ENCODE measurements around the gene POLR2F. TPM values are rescaled to one million over a fixed set of nuclear protein-coding genes. Genes with fewer than 3 reads are reported as not detected.

Gene POLR2F
- total RNA-seq, 1 donor from 2014 or later = 57.9 TPM

- Histone ChIP-seq H3K27me3 (no peaks in the 10 kb centered on the region), H3K9me3 (no peaks in the 10 kb centered on the region), H3K4me3 (no peak overlapping the region), H3K36me3 (no peaks in the 10 kb centered on the region), H3K27ac (no peak overlapping the region), H3K4me1 (peaks cover 10% of the 10 kb centered on the region)
- intact Hi-C loops (cut with DNase I) = no loop called here
- DNase-seq (ENCODE audit: extremely low spot score in 2 of 2) = no peak
- TF ChIP-seq CTCF (IDR thresholded peaks at IDR 0.05) (no peak), POLR2A (IDR thresholded peaks at IDR 0.05) (no peak), POLR2AphosphoS5 (IDR thresholded peaks at IDR 0.05; ENCODE audit: insufficient read depth in 1 of 2, low read depth in 1 of 2) (no peak)
Observed at GRCh38 chr22:37991731-37992442, 38.4 kb downstream of the POLR2F start.

- peaks cover 15% of the 10 kb centered on the region for H3K4me1 ChIP-seq
- TF ChIP-seq POLR2AphosphoS5 (IDR thresholded peaks at IDR 0.05; ENCODE audit: insufficient read depth in 1 of 2, low read depth in 1 of 2) (no peak), CTCF (IDR thresholded peaks at IDR 0.05) (no peak), POLR2A (IDR thresholded peaks at IDR 0.05) (no peak)
- H3K9me3 ChIP-seq = no peaks in the 10 kb centered on the region
- no peaks in the 10 kb centered on the region for H3K27me3 ChIP-seq
- H3K27ac ChIP-seq = no peak overlapping the region
- no peak overlapping the region for H3K4me3 ChIP-seq
- no peak for DNase-seq (ENCODE audit: extremely low spot score in 2 of 2)
- intact Hi-C loops (cut with DNase I) = no loop called here
- no peaks in the 10 kb centered on the region for H3K36me3 ChIP-seq
Observed at GRCh38 chr22:37994049-37994448, 40.5 kb downstream of the POLR2F start.

GRCh38 chr22:37994982-37995381 is 41.5 kb downstream of the POLR2F start:
- Histone ChIP-seq H3K27me3 (no peaks in the 10 kb centered on the region), H3K9me3 (no peaks in the 10 kb centered on the region), H3K27ac (no peak overlapping the region), H3K4me3 (no peak overlapping the region), H3K36me3 (no peaks in the 10 kb centered on the region), H3K4me1 (peaks cover 24% of the 10 kb centered on the region)
- DNase-seq (ENCODE audit: extremely low spot score in 2 of 2) = no peak
- TF ChIP-seq CTCF (IDR thresholded peaks at IDR 0.05) (no peak), POLR2A (IDR thresholded peaks at IDR 0.05) (no peak)
- intact Hi-C loops (cut with DNase I) = no loop called here

GRCh38 chr22:37995460-37995859 is 42.0 kb downstream of the POLR2F start:
- Histone ChIP-seq H3K27me3 (no peaks in the 10 kb centered on the region), H3K4me1 (peaks cover 29% of the 10 kb centered on the region), H3K4me3 (no peak overlapping the region), H3K36me3 (no peaks in the 10 kb centered on the region), H3K9me3 (no peaks in the 10 kb centered on the region), H3K27ac (no peak overlapping the region)
- no peak for DNase-seq (ENCODE audit: extremely low spot score in 2 of 2)
- intact Hi-C loops (cut with DNase I) = no loop called here
- TF ChIP-seq CTCF (IDR thresholded peaks at IDR 0.05) (no peak), POLR2AphosphoS5 (IDR thresholded peaks at IDR 0.05; ENCODE audit: insufficient read depth in 1 of 2, low read depth in 1 of 2) (no peak), POLR2A (IDR thresholded peaks at IDR 0.05) (no peak)

- DNase-seq (ENCODE audit: extremely low spot score in 2 of 2) = no peak
- TF ChIP-seq POLR2AphosphoS5 (IDR thresholded peaks at IDR 0.05; ENCODE audit: insufficient read depth in 1 of 2, low read depth in 1 of 2) (no peak), CTCF (IDR thresholded peaks at IDR 0.05) (no peak), POLR2A (IDR thresholded peaks at IDR 0.05) (no peak)
- Histone ChIP-seq H3K9me3 (no peaks in the 10 kb centered on the region), H3K27me3 (no peaks in the 10 kb centered on the region), H3K27ac (no peak overlapping the region), H3K36me3 (no peaks in the 10 kb centered on the region), H3K4me3 (no peak overlapping the region), H3K4me1 (peaks cover 30% of the 10 kb centered on the region)
- intact Hi-C loops (cut with DNase I) = no loop called here
Observed at GRCh38 chr22:37996079-37996478, 42.6 kb downstream of the POLR2F start.

Data from vagina (tissue), 2 donors.